H1 (cell line): ENCODE measurements around the gene TNFRSF14. TPM values are rescaled to one million over a fixed set of nuclear protein-coding genes. Genes with fewer than 3 reads are reported as not detected.

Experiments used
- CTCF ChIA-PET: fragments of 300-600 bp; sonication (Branson Sonifier 250); formaldehyde crosslinking; loops from one replicate; lab custom pipeline; 2021; ENCODE audit not compliant: partially characterized antibody; lab: Charles Lee
- POLR2A ChIA-PET: fragments of 300-600 bp; sonication (Branson Sonifier 250); formaldehyde crosslinking; loops from one replicate; lab custom pipeline; 2021; ENCODE audit warnings: inconsistent platforms; ENCODE audit not compliant: partially characterized antibody; lab: Charles Lee
- DNase-seq, 2 experiments: peaks; one replicate each; pipeline versions ENCODE4 v3.0.0 to v3.0.0-alpha.2; 2010 to 2022; ENCODE audit warnings: low spot score in 2 of 2, low read depth in 1 of 2, mixed read lengths in 1 of 2
- FAIRE-seq: peaks from 2 replicates; lab custom pipeline; 2011; peaks lifted over from hg19 to GRCh38; lab: Jason Lieb, UNC
- H2AFZ ChIP-seq: 2 replicates; pipeline ENCODE4 v1.8.1; 2012; ENCODE audit warnings: low read length, inconsistent platforms
- H2AK5ac ChIP-seq: 2 replicates; pipeline ENCODE4 v1.6.1; 2013; ENCODE audit warnings: low read depth, low read length
- H2BK120ac ChIP-seq: replicated peaks from 2 replicates; pipeline ENCODE3; 2013; ENCODE audit warnings: low read depth, low read length, inconsistent platforms
- H2BK12ac ChIP-seq: 2 replicates; pipeline ENCODE4 v1.6.1; 2013; ENCODE audit warnings: low read depth, low read length
- H2BK15ac ChIP-seq: 2 replicates; pipeline ENCODE4 v1.6.1; 2013; ENCODE audit warnings: low read length
- H2BK20ac ChIP-seq: 2 replicates; pipeline ENCODE4 v1.6.1; 2013; ENCODE audit warnings: low read length
- H2BK5ac ChIP-seq: 2 replicates; pipeline ENCODE4 v1.6.1; 2013; ENCODE audit warnings: low read depth, low read length
- H3K14ac ChIP-seq: 2 replicates; pipeline ENCODE4 v1.6.1; 2013; ENCODE audit warnings: inconsistent platforms; ENCODE audit not compliant: insufficient read length
- H3K18ac ChIP-seq: 2 replicates; pipeline ENCODE4 v1.6.1; 2013; ENCODE audit warnings: low read length; ENCODE audit errors: extremely low read depth
- H3K23ac ChIP-seq: 2 replicates; pipeline ENCODE4 v1.6.1; 2013; ENCODE audit warnings: inconsistent platforms; ENCODE audit not compliant: insufficient read length
- H3K23me2 ChIP-seq: 2 replicates; pipeline ENCODE4 v1.6.1; 2013; ENCODE audit warnings: low read depth, low read length
- H3K27ac ChIP-seq: 2 replicates; pipeline ENCODE4 v1.6.1; 2011; ENCODE audit warnings: low read depth, low read length, inconsistent platforms
- H3K27me3 ChIP-seq, 4 experiments: replicated peaks in 1 of 4; 1 replicate in 1 of 4; 2 replicates in 3 of 4; pipeline versions ENCODE4 v1.6.1 to v1.8.1; 2011 to 2013; ENCODE audit warnings: low read length in 3 of 4, mild to moderate bottlenecking in 3 of 4, inconsistent platforms in 2 of 4, mixed read lengths in 2 of 4, moderate library complexity in 1 of 4; ENCODE audit not compliant: control insufficient read depth in 3 of 4, insufficient read depth in 3 of 4; ENCODE audit errors: extremely low read depth in 1 of 4
- H3K36me3 ChIP-seq, 4 experiments: 2 replicates each; pipeline versions ENCODE4 v1.6.1 to v1.8.1; 2011 to 2013; ENCODE audit warnings: mild to moderate bottlenecking in 4 of 4, low read length in 3 of 4, moderate library complexity in 2 of 4, control low read depth in 1 of 4, inconsistent platforms in 1 of 4; ENCODE audit not compliant: insufficient read depth in 4 of 4, control insufficient read depth in 2 of 4
- H3K4ac ChIP-seq: replicated peaks from 2 replicates; pipeline ENCODE3; 2013; ENCODE audit warnings: low read length, low read depth, mixed read lengths, inconsistent platforms; ENCODE audit not compliant: insufficient read length
- H3K4me1 ChIP-seq, 4 experiments: replicated peaks in 1 of 4; 1 replicate in 1 of 4; 2 replicates in 3 of 4; pipeline versions ENCODE4 v1.6.1 to v1.8.1; 2011 to 2013; ENCODE audit warnings: low read length in 3 of 4, inconsistent platforms in 2 of 4, mixed read lengths in 1 of 4; ENCODE audit not compliant: insufficient read depth in 4 of 4, control insufficient read depth in 3 of 4
- H3K4me2 ChIP-seq, 2 experiments: 2 replicates each; pipeline versions ENCODE4 v1.6.1 to v1.8.1; 2011 to 2013; ENCODE audit warnings: low read depth in 2 of 2, low read length in 2 of 2, control low read depth in 1 of 2, inconsistent platforms in 1 of 2, mild to moderate bottlenecking in 1 of 2; ENCODE audit not compliant: insufficient read depth in 1 of 2
- H3K4me3 ChIP-seq, 4 experiments: fragments of 200-600, 300-600 bp in 1 of 4; sonication (generic), shearing (Covaris generic), sonication (Bioruptor Twin) in 1 of 4; 2 replicates each; pipeline versions ENCODE4 v1.5.1 to v1.8.1; 2011 to 2016; ENCODE audit warnings: low read length in 4 of 4, low read depth in 3 of 4, control low read depth in 2 of 4, inconsistent platforms in 2 of 4, mild to moderate bottlenecking in 2 of 4, mixed read lengths in 1 of 4, moderate library complexity in 1 of 4; ENCODE audit not compliant: insufficient read depth in 2 of 4; ENCODE audit errors: extremely low read depth in 1 of 4
- H3K56ac ChIP-seq: replicated peaks from 2 replicates; pipeline ENCODE3; 2013; ENCODE audit warnings: low read depth, mild to moderate bottlenecking, mixed read lengths, low read length, inconsistent platforms; ENCODE audit not compliant: insufficient read length
- H3K79me1 ChIP-seq: 2 replicates; pipeline ENCODE4 v1.6.1; 2013; ENCODE audit warnings: low read depth, low read length, control low read depth
- H3K79me2 ChIP-seq, 2 experiments: 2 replicates each; pipeline versions ENCODE4 v1.6.1 to v1.8.1; 2012 to 2013; ENCODE audit warnings: low read length in 2 of 2, mild to moderate bottlenecking in 2 of 2, inconsistent platforms in 1 of 2; ENCODE audit not compliant: insufficient read depth in 2 of 2, control insufficient read depth in 1 of 2
- H3K9ac ChIP-seq, 4 experiments: replicated peaks in 1 of 4; 1 replicate in 1 of 4; 2 replicates in 3 of 4; pipeline versions ENCODE4 v1.6.1 to v1.8.1; 2011 to 2013; ENCODE audit warnings: low read depth in 3 of 4, low read length in 3 of 4, control low read depth in 2 of 4, mild to moderate bottlenecking in 2 of 4, moderate library complexity in 2 of 4, inconsistent platforms in 1 of 4; ENCODE audit errors: extremely low read depth in 1 of 4
- H3K9me3 ChIP-seq, 2 experiments: 2 replicates each; pipeline versions ENCODE4 v1.6.1 to v1.8.1; 2012 to 2013; ENCODE audit warnings: mild to moderate bottlenecking in 2 of 2, moderate library complexity in 2 of 2, control low read depth in 1 of 2, inconsistent platforms in 1 of 2, low read depth in 1 of 2, low read length in 1 of 2, mixed read lengths in 1 of 2; ENCODE audit not compliant: insufficient read depth in 2 of 2
- H4K20me1 ChIP-seq, 2 experiments: replicated peaks in 1 of 2; 2 replicates each; pipeline versions ENCODE3 to v1.8.1; 2011 to 2013; ENCODE audit warnings: inconsistent platforms in 2 of 2, low read length in 2 of 2, mild to moderate bottlenecking in 1 of 2; ENCODE audit not compliant: insufficient read depth in 2 of 2, control insufficient read depth in 1 of 2
- H4K5ac ChIP-seq: 2 replicates; pipeline ENCODE4 v1.6.1; 2013; ENCODE audit warnings: low read length, low read depth, mixed read lengths, inconsistent platforms; ENCODE audit not compliant: insufficient read length
- H4K8ac ChIP-seq: 2 replicates; pipeline ENCODE4 v1.8.0; 2013; ENCODE audit warnings: mild to moderate bottlenecking, moderate library complexity, low read length, inconsistent platforms; ENCODE audit not compliant: insufficient read depth; ENCODE audit errors: extremely low read depth
- H4K91ac ChIP-seq: replicated peaks from 2 replicates; pipeline ENCODE3; 2013; ENCODE audit warnings: low read length, mixed read lengths, inconsistent platforms; ENCODE audit not compliant: insufficient read length
- ASH2L ChIP-seq: fragments of 200-600, 300-600 bp; sonication (generic); IDR thresholded peaks from one replicate; pipeline ENCODE4 v1.7.1; 2017; ENCODE audit warnings: low read length
- BACH1 ChIP-seq: IDR thresholded peaks from 2 replicates; pipeline ENCODE4 v1.6.1; 2012; ENCODE audit warnings: low read length, improper control_type of control experiment
- CHD2 ChIP-seq: IDR thresholded peaks from 2 replicates; pipeline ENCODE4 v1.6.1; 2012; ENCODE audit warnings: low read length, improper control_type of control experiment
- EZH2 ChIP-seq: fragments of 200-600 bp; sonication (generic); IDR thresholded peaks from 2 replicates; pipeline ENCODE4 v1.7.1; 2012; ENCODE audit warnings: low read depth, mild to moderate bottlenecking, moderate library complexity, low read length, inconsistent platforms; ENCODE audit not compliant: severe bottlenecking
- FOSL1 ChIP-seq: IDR thresholded peaks from 2 replicates; pipeline ENCODE4 v1.6.1; 2011; ENCODE audit warnings: mild to moderate bottlenecking, low read depth, low read length, moderate library complexity; ENCODE audit not compliant: insufficient read depth
- SIRT6 ChIP-seq: IDR thresholded peaks from one replicate; pipeline ENCODE4 v1.7.1; 2012; ENCODE audit warnings: low read length, inconsistent platforms
- SP4 ChIP-seq: IDR thresholded peaks from 2 replicates; pipeline ENCODE4 v1.6.1; 2012; ENCODE audit warnings: low read length, inconsistent platforms
- TAF7 ChIP-seq: optimal IDR thresholded peaks from 2 replicates; pipeline ENCODE3; 2011; ENCODE audit warnings: low read depth, mild to moderate bottlenecking, inconsistent platforms, low read length, moderate library complexity, borderline replicate concordance
- WGBS, 2 experiments: shearing (Covaris generic) in 1 of 2; methylation state at CpG; one replicate each; pipeline versions ENCODE4 v1.1.6 to v1.1.7; 2013 to 2015; ENCODE audit warnings: low lambda C conversion rate in 2 of 2, mixed read lengths in 2 of 2, inconsistent platforms in 1 of 2, low coverage in 1 of 2, missing lambda C conversion rate in 1 of 2; ENCODE audit not compliant: insufficient replicate concordance in 2 of 2, insufficient coverage in 1 of 2, insufficient read length in 1 of 2; ENCODE audit errors: extremely low coverage in 1 of 2, missing lambda C conversion rate in 1 of 2; 5-methylcytosine and 5-hydroxymethylcytosine counted together
- polyA plus RNA-seq, 7 experiments: library from polyadenylated mRNA; depleted of rRNA in 3 of 7; stranded (reverse) in 5 of 7; unstranded in 2 of 7; fragments of >200 nt in 5 of 7; fragments of 200-250 nt in 2 of 7; gene quantifications; 1 replicate in 5 of 7; 2 replicates in 1 of 7; 4 replicates in 1 of 7; pipeline versions ENCODE4 v1.2.1 to v1.2.3, GENCODE V29; 2011 to 2013; ENCODE audit warnings: missing spikeins in 2 of 7, mixed read lengths in 2 of 7
- total RNA-seq: library from RNA; stranded (reverse); fragmentation: NEBNext Ultra II Directional; extraction: Animal tissue kit (Norgen Biotek cat#: 25700); gene quantifications from 2 replicates; pipeline ENCODE4 v1.2.1, GENCODE V29; 2021

Gene TNFRSF14
- total and polyA plus RNA-seq, 2 of the 8 experiments (the other 6 are each of a cell fraction or from before 2014, with no cell fraction given): 0.36 to 0.50 TPM

- Histone ChIP-seq H3K79me1 (peaks cover 9% of the 10 kb centered on the region), H3K4ac (no peak overlapping the region), H3K9ac (no peak overlapping the region), H3K4me3 (no peak overlapping the region), H2BK120ac (no peak overlapping the region), H2AK5ac (no peak overlapping the region), H3K79me2 (peaks cover 4 to 14% of the 10 kb centered on the region in 2 experiments; a peak in 2 of 4 replicates), H3K27me3 (no peaks in the 10 kb centered on the region), H3K14ac (no peak overlapping the region), H2BK5ac (no peak overlapping the region), H2BK15ac (no peak overlapping the region), H3K23me2 (no peaks in the 10 kb centered on the region), H4K5ac (no peak overlapping the region), H2AFZ (no peak overlapping the region), H3K9me3 (no peaks in the 10 kb centered on the region), H4K20me1 (peaks cover 11 to 24% of the 10 kb centered on the region in 2 experiments), H4K8ac (no peak overlapping the region), H2BK20ac (no peak overlapping the region), H2BK12ac (no peak overlapping the region), H3K18ac (no peak overlapping the region), H3K4me1 (no peaks in the 10 kb centered on the region; a peak in 1 of 7 replicates), H3K4me2 (no peak overlapping the region), H3K27ac (no peak overlapping the region), H3K56ac (no peak overlapping the region), H4K91ac (no peak overlapping the region), H3K23ac (no peak overlapping the region), H3K36me3 (peaks cover 18 to 61% (median 40%) of the 10 kb centered on the region in 4 experiments; a peak in 7 of 8 replicates)
- CTCF ChIA-PET: interaction anchor here (0.9 to 4.6 kb wide), 2 partner anchors 11 to 17 kb away, joined by 3 to 16 read pairs; no protein-coding TSS in a partner anchor
- no peak for FAIRE-seq
- WGBS, 2 experiments: 91% methylated on average over 15 of the region's 17 CpGs; no CpG with 5 or more reads in 1 of the 2 experiments
- POLR2A ChIA-PET: interaction anchor here (1.5 kb wide), 1 partner anchor 12 kb away, joined by 5 read pairs; no protein-coding TSS in a partner anchor
- TF ChIP-seq FOSL1 (no peak), CHD2 (no peak), BACH1 (no peak), EZH2 (no peak), SP4 (no peak), SIRT6 (no peak), TAF7 (no peak), ASH2L (no peak)
- no peak for DNase-seq
These were observed 38.2 kb upstream of the TNFRSF14 start for GRCh38 chr1:2517966-2518365.
